ENCODE results near the gene FAM110D.

Gene FAM110D

DNA sequence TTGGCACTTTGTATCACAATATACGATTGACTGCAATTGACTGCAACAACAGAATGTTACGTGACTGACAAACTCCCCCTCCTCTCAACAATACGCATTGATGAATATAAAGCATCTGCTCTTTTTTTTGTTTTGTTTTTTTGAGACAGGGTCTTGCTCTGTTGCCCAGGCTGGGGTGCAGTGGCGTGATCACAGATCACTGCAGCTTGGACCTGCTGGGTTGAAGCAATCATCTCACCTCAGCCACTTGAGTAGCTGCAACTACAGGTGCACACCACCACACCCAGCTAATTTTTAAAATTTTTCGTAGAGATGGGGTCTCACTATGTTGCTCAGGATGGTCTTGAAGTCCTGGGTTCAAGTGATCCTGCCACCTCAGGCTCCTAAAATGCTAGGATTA lies 53.8 kb downstream of the FAM110D start:
- peaks cover 10% of the 10 kb centered on the region for H3K27me3 ChIP-seq (ENCODE audit: insufficient read depth, low read length, poor library complexity)
- H3K9ac ChIP-seq (ENCODE audit: low read depth, low read length): no peak overlapping the region
- TF ChIP-seq CTCF (IDR thresholded peaks at IDR 0.05; ENCODE audit: borderline replicate concordance, extremely low read depth, low read length, poor library complexity, severe bottlenecking): no peak
- no peak for TF ChIP-seq EZH2 (IDR thresholded peaks at IDR 0.05; ENCODE audit: borderline replicate concordance, low read depth, low read length, severe bottlenecking)
- no peak for ATAC-seq (ENCODE audit: insufficient read depth, low read depth)
- H2AFZ ChIP-seq (ENCODE audit: low read depth, low read length): no peak overlapping the region
- H3K4me2 ChIP-seq (ENCODE audit: insufficient read depth, low read length): no peak overlapping the region
- no peaks in the 10 kb centered on the region for H4K20me1 ChIP-seq (ENCODE audit: insufficient read depth, low read length)
- H3K27ac ChIP-seq (ENCODE audit: low read length): no peak overlapping the region
- H3K4me3 ChIP-seq (ENCODE audit: low read depth in 1 of 2, low read length in 2 of 2): no peak overlapping the region
- no peaks in the 10 kb centered on the region for H3K4me1 ChIP-seq (ENCODE audit: insufficient read depth, low read length)
- no peaks in the 10 kb centered on the region for H3K79me2 ChIP-seq (ENCODE audit: insufficient read depth, low read length)
- DNase-seq: no peak
- no peaks in the 10 kb centered on the region for H3K9me3 ChIP-seq (ENCODE audit: insufficient read depth, low read length, severe bottlenecking)
- no peaks in the 10 kb centered on the region for H3K36me3 ChIP-seq (ENCODE audit: insufficient read depth, low read length)

GRCh38 chr1:26213335-26213905 lies 54.5 kb downstream of the FAM110D start:
- Histone ChIP-seq H3K4me2 (ENCODE audit: insufficient read depth, low read length) (no peak overlapping the region), H3K4me1 (ENCODE audit: insufficient read depth, low read length) (no peaks in the 10 kb centered on the region), H3K27ac (ENCODE audit: low read length) (no peak overlapping the region), H3K36me3 (ENCODE audit: insufficient read depth, low read length) (no peaks in the 10 kb centered on the region), H2AFZ (ENCODE audit: low read depth, low read length) (no peak overlapping the region), H3K9me3 (ENCODE audit: insufficient read depth, low read length, severe bottlenecking) (no peaks in the 10 kb centered on the region), H3K27me3 (ENCODE audit: insufficient read depth, low read length, poor library complexity) (peaks cover 10% of the 10 kb centered on the region), H4K20me1 (ENCODE audit: insufficient read depth, low read length) (no peaks in the 10 kb centered on the region), H3K79me2 (ENCODE audit: insufficient read depth, low read length) (no peaks in the 10 kb centered on the region), H3K4me3 (ENCODE audit: low read depth in 1 of 2, low read length in 2 of 2) (no peak overlapping the region), H3K9ac (ENCODE audit: low read depth, low read length) (no peak overlapping the region)
- no peak for TF ChIP-seq EZH2 (IDR thresholded peaks at IDR 0.05; ENCODE audit: borderline replicate concordance, low read depth, low read length, severe bottlenecking)
- TF ChIP-seq CTCF (IDR thresholded peaks at IDR 0.05; ENCODE audit: borderline replicate concordance, extremely low read depth, low read length, poor library complexity, severe bottlenecking): no peak
- DNase-seq: no peak
- ATAC-seq (ENCODE audit: insufficient read depth, low read depth): no peak

All from DND-41 (cell line).